HEK293 (cell line): Measurements from ENCODE around the gene SH3GLB1.
A peak's percentile ranks its signal among the peaks of the same experiment; 100 is the strongest.

Source experiments
- EGR2 ChIP-seq: fragments of 450-650 bp; formaldehyde crosslinking; IDR thresholded peaks from 2 replicates; pipeline ENCODE4 v1.5.1; 2016; ENCODE audit warnings: low read depth, missing biosample characterization, missing genetic modification characterization
- KLF10 ChIP-seq: fragments of 450-650 bp; IDR thresholded peaks from 2 replicates; pipeline ENCODE4 v1.5.1; 2018; ENCODE audit warnings: missing biosample characterization, mild to moderate bottlenecking, missing genetic modification characterization
- KLF8 ChIP-seq: fragments of 450-650 bp; formaldehyde crosslinking; IDR thresholded peaks from 2 replicates; pipeline ENCODE4 v1.5.1; 2016; ENCODE audit warnings: missing biosample characterization, missing genetic modification characterization
- KLF9 ChIP-seq: fragments of 450-650 bp; formaldehyde crosslinking; IDR thresholded peaks from 2 replicates; pipeline ENCODE4 v1.5.1; 2016; ENCODE audit warnings: missing biosample characterization, missing genetic modification characterization, low read depth
- SALL2 ChIP-seq: fragments of 450-650 bp; formaldehyde crosslinking; IDR thresholded peaks from 2 replicates; pipeline ENCODE4 v1.5.0; 2017; ENCODE audit warnings: missing biosample characterization, mild to moderate bottlenecking, missing genetic modification characterization, borderline replicate concordance
- SCRT1 ChIP-seq: fragments of 450-650 bp; formaldehyde crosslinking; IDR thresholded peaks from 2 replicates; pipeline ENCODE4 v1.5.1; 2016; ENCODE audit warnings: missing biosample characterization, missing genetic modification characterization, borderline replicate concordance
- YY1 ChIP-seq: fragments of 450-650 bp; formaldehyde crosslinking; IDR thresholded peaks from 2 replicates; pipeline ENCODE4 v1.5.1; 2018; ENCODE audit warnings: missing biosample characterization, missing genetic modification characterization
- YY2 ChIP-seq: fragments of 450-650 bp; formaldehyde crosslinking; IDR thresholded peaks from 2 replicates; pipeline ENCODE4 v1.5.1; 2016; ENCODE audit warnings: missing biosample characterization, missing genetic modification characterization
- ZBTB48 ChIP-seq: fragments of 450-650 bp; formaldehyde crosslinking; IDR thresholded peaks from 2 replicates; pipeline ENCODE4 v1.5.1; 2016; ENCODE audit warnings: missing biosample characterization, missing genetic modification characterization
- ZFP3 ChIP-seq: fragments of 450-650 bp; formaldehyde crosslinking; IDR thresholded peaks from 2 replicates; pipeline ENCODE4 v1.5.1; 2016; ENCODE audit warnings: low read depth, missing biosample characterization, missing genetic modification characterization
- ZNF112 ChIP-seq: fragments of 450-650 bp; formaldehyde crosslinking; IDR thresholded peaks from 2 replicates; pipeline ENCODE4 v1.5.0; 2017; ENCODE audit warnings: missing biosample characterization, missing genetic modification characterization
- ZNF121 ChIP-seq: fragments of 450-650 bp; formaldehyde crosslinking; IDR thresholded peaks from 2 replicates; pipeline ENCODE4 v1.5.1; 2016; ENCODE audit warnings: missing biosample characterization, missing genetic modification characterization
- ZNF146 ChIP-seq: fragments of 450-650 bp; formaldehyde crosslinking; IDR thresholded peaks from 2 replicates; pipeline ENCODE4 v1.5.1; 2016; ENCODE audit warnings: missing biosample characterization, missing genetic modification characterization
- ZNF211 ChIP-seq: fragments of 450-650 bp; formaldehyde crosslinking; IDR thresholded peaks from 2 replicates; pipeline ENCODE4 v1.5.1; 2016; ENCODE audit warnings: low read depth, missing biosample characterization, missing genetic modification characterization
- ZNF324 ChIP-seq: fragments of 450-650 bp; formaldehyde crosslinking; IDR thresholded peaks from 2 replicates; pipeline ENCODE4 v1.5.1; 2016; ENCODE audit warnings: missing biosample characterization, missing genetic modification characterization
- ZNF558 ChIP-seq: fragments of 450-650 bp; formaldehyde crosslinking; IDR thresholded peaks from 2 replicates; pipeline ENCODE4 v1.5.1; 2016; ENCODE audit warnings: missing biosample characterization, missing genetic modification characterization
- ZNF561 ChIP-seq: fragments of 450-650 bp; IDR thresholded peaks from 2 replicates; pipeline ENCODE4 v1.5.1; 2018; ENCODE audit warnings: missing biosample characterization, missing genetic modification characterization, borderline replicate concordance
- ZNF654 ChIP-seq: fragments of 450-650 bp; formaldehyde crosslinking; IDR thresholded peaks from 2 replicates; pipeline ENCODE4 v1.5.1; 2016; ENCODE audit warnings: low read depth, missing biosample characterization, missing genetic modification characterization
- ZNF776 ChIP-seq: fragments of 450-650 bp; formaldehyde crosslinking; IDR thresholded peaks from 2 replicates; pipeline ENCODE4 v1.5.0; 2017; ENCODE audit warnings: missing biosample characterization, missing genetic modification characterization, borderline replicate concordance
- ZNF785 ChIP-seq: fragments of 450-650 bp; formaldehyde crosslinking; IDR thresholded peaks from 2 replicates; pipeline ENCODE4 v1.5.1; 2016; ENCODE audit warnings: missing biosample characterization, missing genetic modification characterization
- ZNF791 ChIP-seq: fragments of 450-650 bp; formaldehyde crosslinking; IDR thresholded peaks from 2 replicates; pipeline ENCODE4 v1.5.1; 2016; ENCODE audit warnings: missing biosample characterization, missing genetic modification characterization
- ZNF843 ChIP-seq: fragments of 450-650 bp; formaldehyde crosslinking; IDR thresholded peaks from 2 replicates; pipeline ENCODE4 v1.5.1; 2016; ENCODE audit warnings: missing biosample characterization, missing genetic modification characterization
- ZSCAN23 ChIP-seq: fragments of 450-650 bp; formaldehyde crosslinking; IDR thresholded peaks from 2 replicates; pipeline ENCODE4 v1.5.1; 2016; ENCODE audit warnings: missing biosample characterization, missing genetic modification characterization
- ZSCAN30 ChIP-seq: fragments of 450-650 bp; IDR thresholded peaks from 2 replicates; pipeline ENCODE4 v1.5.1; 2018; ENCODE audit warnings: missing biosample characterization, mild to moderate bottlenecking, missing genetic modification characterization, moderate library complexity
- TF ChIP-seq, protein P1 (sequence below): fragments of 450-650 bp; formaldehyde crosslinking; IDR thresholded peaks from 2 replicates; pipeline ENCODE4 v1.5.1; 2016; ENCODE audit warnings: missing biosample characterization, missing genetic modification characterization, low read depth
- TF ChIP-seq, protein P2 (sequence below): fragments of 450-650 bp; formaldehyde crosslinking; IDR thresholded peaks from 2 replicates; pipeline ENCODE4 v1.5.1; 2017; ENCODE audit warnings: missing biosample characterization, missing genetic modification characterization
- TF ChIP-seq, protein P3 (sequence below): fragments of 450-650 bp; formaldehyde crosslinking; IDR thresholded peaks from 2 replicates; pipeline ENCODE4 v1.5.1; 2016; ENCODE audit warnings: missing biosample characterization, missing genetic modification characterization
- TF ChIP-seq, protein P4 (sequence below): fragments of 450-650 bp; formaldehyde crosslinking; IDR thresholded peaks from 2 replicates; pipeline ENCODE4 v1.5.1; 2017; ENCODE audit warnings: missing biosample characterization, missing genetic modification characterization
- TF ChIP-seq, protein P5 (sequence below): sonication (generic); formaldehyde crosslinking; IDR thresholded peaks from 2 replicates; pipeline ENCODE4 v1.8.1; 2022; ENCODE audit warnings: mild to moderate bottlenecking, moderate library complexity, missing genetic modification reagents
- TF ChIP-seq, protein P6 (sequence below): fragments of 450-650 bp; formaldehyde crosslinking; IDR thresholded peaks from 2 replicates; pipeline ENCODE4 v1.5.1; 2016; ENCODE audit warnings: missing biosample characterization, missing genetic modification characterization

Gene SH3GLB1

DNA sequence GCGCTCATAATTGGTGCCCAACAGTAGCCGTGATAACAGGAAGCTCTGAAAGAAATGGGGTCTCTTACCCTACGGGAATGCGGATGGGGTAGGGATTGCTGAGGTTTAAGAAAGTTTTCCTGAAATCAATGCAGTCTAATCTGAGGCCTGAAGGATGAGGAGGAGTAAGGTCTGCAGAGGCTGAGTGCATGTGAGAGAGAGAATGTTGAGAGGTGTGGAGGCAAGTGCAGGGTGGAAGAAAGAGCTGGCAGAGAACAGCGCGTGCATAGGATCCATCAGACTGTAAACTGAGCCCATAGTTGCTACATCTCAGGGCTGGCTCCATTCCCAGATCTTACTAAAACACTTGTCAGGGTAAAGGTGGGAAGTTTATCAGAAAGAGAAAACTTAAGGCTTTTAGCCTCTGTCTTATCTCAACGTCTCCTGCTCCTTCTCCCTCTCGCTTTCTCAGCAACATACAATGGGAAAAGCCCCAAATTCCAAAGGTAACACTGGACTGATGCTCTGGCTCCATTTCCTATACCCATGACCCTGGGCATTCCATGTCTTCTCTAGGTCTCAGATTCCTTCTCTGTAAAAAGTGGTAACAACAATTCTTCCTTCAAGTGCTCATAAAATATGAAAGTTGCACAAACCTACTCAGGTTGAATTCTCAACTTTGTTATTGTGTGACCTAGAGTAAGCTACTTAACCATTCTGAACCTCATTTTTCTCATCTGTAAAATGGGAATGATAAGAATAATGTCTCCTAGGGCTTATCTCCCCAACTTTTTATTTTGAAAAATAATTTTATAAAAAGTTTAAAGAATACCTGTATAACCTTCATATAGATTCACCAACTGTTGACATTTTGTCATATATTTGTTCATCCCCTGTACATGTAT lies 75.2 kb downstream of the SH3GLB1 start (continued):
- TF ChIP-seq, protein P1, sequence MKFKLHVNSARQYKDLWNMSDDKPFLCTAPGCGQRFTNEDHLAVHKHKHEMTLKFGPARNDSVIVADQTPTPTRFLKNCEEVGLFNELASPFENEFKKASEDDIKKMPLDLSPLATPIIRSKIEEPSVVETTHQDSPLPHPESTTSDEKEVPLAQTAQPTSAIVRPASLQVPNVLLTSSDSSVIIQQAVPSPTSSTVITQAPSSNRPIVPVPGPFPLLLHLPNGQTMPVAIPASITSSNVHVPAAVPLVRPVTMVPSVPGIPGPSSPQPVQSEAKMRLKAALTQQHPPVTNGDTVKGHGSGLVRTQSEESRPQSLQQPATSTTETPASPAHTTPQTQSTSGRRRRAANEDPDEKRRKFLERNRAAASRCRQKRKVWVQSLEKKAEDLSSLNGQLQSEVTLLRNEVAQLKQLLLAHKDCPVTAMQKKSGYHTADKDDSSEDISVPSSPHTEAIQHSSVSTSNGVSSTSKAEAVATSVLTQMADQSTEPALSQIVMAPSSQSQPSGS (tag by site-specific recombination), result no peak
- TF ChIP-seq ZNF146 (tag by site-specific recombination), result no peak
- no peak for TF ChIP-seq YY1
- TF ChIP-seq ZNF121 (tag by site-specific recombination), result no peak
- TF ChIP-seq, protein P2, sequence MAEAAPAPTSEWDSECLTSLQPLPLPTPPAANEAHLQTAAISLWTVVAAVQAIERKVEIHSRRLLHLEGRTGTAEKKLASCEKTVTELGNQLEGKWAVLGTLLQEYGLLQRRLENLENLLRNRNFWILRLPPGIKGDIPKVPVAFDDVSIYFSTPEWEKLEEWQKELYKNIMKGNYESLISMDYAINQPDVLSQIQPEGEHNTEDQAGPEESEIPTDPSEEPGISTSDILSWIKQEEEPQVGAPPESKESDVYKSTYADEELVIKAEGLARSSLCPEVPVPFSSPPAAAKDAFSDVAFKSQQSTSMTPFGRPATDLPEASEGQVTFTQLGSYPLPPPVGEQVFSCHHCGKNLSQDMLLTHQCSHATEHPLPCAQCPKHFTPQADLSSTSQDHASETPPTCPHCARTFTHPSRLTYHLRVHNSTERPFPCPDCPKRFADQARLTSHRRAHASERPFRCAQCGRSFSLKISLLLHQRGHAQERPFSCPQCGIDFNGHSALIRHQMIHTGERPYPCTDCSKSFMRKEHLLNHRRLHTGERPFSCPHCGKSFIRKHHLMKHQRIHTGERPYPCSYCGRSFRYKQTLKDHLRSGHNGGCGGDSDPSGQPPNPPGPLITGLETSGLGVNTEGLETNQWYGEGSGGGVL (tag by site-specific recombination), result peak; percentile 60
- TF ChIP-seq KLF10 (tag by site-specific recombination), result no peak
- 0 out of 2 replicates have a peak, but pooled peaks have one; percentile 23 for TF ChIP-seq ZBTB48 (tag by site-specific recombination)
- TF ChIP-seq, protein P3, sequence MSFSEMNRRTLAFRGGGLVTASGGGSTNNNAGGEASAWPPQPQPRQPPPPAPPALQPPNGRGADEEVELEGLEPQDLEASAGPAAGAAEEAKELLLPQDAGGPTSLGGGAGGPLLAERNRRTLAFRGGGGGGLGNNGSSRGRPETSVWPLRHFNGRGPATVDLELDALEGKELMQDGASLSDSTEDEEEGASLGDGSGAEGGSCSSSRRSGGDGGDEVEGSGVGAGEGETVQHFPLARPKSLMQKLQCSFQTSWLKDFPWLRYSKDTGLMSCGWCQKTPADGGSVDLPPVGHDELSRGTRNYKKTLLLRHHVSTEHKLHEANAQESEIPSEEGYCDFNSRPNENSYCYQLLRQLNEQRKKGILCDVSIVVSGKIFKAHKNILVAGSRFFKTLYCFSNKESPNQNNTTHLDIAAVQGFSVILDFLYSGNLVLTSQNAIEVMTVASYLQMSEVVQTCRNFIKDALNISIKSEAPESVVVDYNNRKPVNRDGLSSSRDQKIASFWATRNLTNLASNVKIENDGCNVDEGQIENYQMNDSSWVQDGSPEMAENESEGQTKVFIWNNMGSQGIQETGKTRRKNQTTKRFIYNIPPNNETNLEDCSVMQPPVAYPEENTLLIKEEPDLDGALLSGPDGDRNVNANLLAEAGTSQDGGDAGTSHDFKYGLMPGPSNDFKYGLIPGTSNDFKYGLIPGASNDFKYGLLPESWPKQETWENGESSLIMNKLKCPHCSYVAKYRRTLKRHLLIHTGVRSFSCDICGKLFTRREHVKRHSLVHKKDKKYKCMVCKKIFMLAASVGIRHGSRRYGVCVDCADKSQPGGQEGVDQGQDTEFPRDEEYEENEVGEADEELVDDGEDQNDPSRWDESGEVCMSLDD (tag by site-specific recombination), result no peak
- peak; percentile 75 for TF ChIP-seq ZNF843
- peak; percentile 63; the same call in 1 of the 2 replicates for TF ChIP-seq EGR2 (tag by site-specific recombination)
- no peak for TF ChIP-seq ZFP3
- TF ChIP-seq KLF9 (tag by site-specific recombination), result no peak
- TF ChIP-seq, protein P4, sequence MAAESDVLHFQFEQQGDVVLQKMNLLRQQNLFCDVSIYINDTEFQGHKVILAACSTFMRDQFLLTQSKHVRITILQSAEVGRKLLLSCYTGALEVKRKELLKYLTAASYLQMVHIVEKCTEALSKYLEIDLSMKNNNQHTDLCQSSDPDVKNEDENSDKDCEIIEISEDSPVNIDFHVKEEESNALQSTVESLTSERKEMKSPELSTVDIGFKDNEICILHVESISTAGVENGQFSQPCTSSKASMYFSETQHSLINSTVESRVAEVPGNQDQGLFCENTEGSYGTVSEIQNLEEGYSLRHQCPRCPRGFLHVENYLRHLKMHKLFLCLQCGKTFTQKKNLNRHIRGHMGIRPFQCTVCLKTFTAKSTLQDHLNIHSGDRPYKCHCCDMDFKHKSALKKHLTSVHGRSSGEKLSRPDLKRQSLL, result peak; percentile 67
- no peak; the same call in 1 of the 2 replicates for TF ChIP-seq ZNF561 (tag by site-specific recombination)
- TF ChIP-seq KLF8 (tag by site-specific recombination), result peak; percentile 72
- no peak for TF ChIP-seq ZNF211 (tag by site-specific recombination)
- no peak for TF ChIP-seq SCRT1 (tag by site-specific recombination)
- peak; percentile 35; the same call in 1 of the 2 replicates for TF ChIP-seq ZSCAN30
- TF ChIP-seq ZNF654, result no peak
- TF ChIP-seq ZNF558 (tag by site-specific recombination), result no peak; the same call in 1 of the 2 replicates
- TF ChIP-seq YY2 (tag by site-specific recombination), result no peak
- TF ChIP-seq ZSCAN23 (tag by site-specific recombination), result no peak
- no peak for TF ChIP-seq ZNF791 (tag by site-specific recombination)
- TF ChIP-seq, protein P5, sequence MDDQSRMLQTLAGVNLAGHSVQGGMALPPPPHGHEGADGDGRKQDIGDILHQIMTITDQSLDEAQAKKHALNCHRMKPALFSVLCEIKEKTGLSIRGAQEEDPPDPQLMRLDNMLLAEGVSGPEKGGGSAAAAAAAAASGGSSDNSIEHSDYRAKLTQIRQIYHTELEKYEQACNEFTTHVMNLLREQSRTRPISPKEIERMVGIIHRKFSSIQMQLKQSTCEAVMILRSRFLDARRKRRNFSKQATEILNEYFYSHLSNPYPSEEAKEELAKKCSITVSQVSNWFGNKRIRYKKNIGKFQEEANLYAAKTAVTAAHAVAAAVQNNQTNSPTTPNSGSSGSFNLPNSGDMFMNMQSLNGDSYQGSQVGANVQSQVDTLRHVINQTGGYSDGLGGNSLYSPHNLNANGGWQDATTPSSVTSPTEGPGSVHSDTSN (CRISPR knock-in tag), result no peak
- no peak for TF ChIP-seq ZNF785
- TF ChIP-seq ZNF324, result no peak
- TF ChIP-seq SALL2 (tag by site-specific recombination), result no peak
- no peak for TF ChIP-seq ZNF112 (tag by site-specific recombination)
- TF ChIP-seq, protein P6, sequence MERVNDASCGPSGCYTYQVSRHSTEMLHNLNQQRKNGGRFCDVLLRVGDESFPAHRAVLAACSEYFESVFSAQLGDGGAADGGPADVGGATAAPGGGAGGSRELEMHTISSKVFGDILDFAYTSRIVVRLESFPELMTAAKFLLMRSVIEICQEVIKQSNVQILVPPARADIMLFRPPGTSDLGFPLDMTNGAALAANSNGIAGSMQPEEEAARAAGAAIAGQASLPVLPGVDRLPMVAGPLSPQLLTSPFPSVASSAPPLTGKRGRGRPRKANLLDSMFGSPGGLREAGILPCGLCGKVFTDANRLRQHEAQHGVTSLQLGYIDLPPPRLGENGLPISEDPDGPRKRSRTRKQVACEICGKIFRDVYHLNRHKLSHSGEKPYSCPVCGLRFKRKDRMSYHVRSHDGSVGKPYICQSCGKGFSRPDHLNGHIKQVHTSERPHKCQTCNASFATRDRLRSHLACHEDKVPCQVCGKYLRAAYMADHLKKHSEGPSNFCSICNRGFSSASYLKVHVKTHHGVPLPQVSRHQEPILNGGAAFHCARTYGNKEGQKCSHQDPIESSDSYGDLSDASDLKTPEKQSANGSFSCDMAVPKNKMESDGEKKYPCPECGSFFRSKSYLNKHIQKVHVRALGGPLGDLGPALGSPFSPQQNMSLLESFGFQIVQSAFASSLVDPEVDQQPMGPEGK (tag by site-specific recombination), result peak; percentile 48
- no peak for TF ChIP-seq ZNF776 (tag by site-specific recombination)
